HUDEP-2 (cell line): Measurements from ENCODE around the gene DMBX1.
A peak's percentile ranks its signal among the peaks of the same experiment; 100 is the strongest.

Experiments
- DNase-seq, 76 experiments: peaks; one replicate each; lab custom pipeline; 2025; ENCODE audit not compliant: unreplicated experiment in 76 of 76; lab: John Stamatoyannopoulos, UW

DMBX1 gene

DNA sequence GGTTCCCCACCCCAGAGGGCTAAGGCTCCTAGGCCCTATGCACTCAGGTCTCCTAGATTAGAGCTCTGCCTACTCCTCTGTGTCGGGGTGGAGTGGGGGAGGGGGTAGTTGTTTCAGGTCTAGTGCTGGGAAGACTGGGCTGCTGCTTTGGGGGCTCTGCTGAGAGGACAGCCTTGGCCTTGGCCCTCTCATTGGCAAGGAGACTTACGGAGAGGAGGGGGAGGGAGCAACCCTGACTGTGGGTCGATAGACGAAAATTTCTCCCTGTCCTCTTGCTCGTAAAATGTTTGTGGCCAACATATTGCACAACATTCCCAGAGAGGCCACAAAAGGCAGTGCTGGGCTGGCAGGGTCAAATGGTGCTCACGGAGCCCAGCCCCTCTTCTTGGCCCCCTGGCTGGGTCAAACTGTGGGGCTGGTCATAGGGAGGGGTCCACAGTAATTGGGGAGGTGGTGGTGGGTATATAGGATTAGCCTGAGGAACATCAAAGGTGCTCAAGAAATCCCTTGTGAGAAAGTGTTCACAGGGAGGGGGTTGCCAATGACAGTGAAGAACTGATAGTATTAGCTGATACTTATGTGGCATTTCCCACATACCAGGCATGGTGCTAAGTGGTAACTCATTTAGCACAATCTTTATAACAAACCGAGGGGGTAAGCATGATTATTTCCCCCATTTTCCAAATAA is 8.5 kb upstream of the DMBX1 start:
- no peak for DNase-seq

DNA sequence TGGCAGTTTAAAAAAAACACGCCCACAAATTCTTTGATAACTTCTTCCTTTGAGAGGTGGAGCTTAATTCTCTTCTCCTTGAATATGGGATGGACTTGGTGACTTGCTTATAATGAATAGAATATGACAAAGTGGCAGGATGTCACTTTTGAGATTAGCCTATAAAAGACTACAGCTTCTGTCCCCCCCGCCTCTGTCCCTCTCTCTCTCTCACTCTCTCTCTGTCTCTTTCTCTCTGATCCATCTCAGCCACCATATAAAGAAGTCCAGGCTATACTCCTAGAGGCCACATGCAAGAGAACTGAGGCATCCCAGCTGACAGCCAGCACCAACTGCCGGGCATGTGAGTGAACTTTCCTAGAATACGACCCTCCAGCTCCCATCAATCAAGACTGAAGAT is 7.7 kb upstream of the DMBX1 start:
- DNase-seq = no peak

GRCh38 chr1:46483589-46483988 is 6.0 kb upstream of the DMBX1 start:
- no peak for DNase-seq

DNA sequence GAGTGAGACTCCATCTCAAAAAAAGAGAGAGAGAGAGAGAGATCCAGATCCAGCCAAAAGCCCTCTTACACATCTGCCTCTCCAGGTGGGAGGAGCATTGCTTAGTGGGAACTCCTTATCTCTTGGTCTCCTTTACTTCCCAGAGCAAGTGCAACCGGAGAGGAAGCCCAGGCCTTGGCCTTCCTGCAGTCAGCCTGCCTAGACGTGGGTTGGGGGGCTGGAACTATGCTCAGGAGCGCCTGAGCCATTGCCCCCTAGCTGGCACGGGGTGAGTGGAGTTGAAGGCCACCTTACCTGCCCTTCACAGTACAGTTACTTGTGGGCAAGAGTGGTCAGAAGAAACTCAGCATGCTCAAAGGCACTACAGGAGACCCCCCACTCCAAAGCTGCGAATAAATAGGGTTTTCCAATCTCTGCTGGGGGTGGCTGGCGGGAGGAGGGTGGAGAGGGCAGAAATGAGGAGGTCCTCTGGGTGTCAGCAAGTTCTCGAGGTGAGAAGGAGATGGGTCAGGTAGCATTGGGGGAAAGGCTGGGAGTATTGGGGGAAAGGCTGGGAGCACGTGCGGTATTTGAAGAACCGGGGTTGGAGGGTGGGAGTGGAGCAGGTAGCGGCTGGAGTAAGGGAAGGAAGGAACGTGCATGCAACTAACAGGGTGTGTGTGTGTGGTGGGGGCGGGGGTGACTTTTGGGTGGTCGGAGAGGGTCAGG is 4.7 kb upstream of the DMBX1 start:
- no peak for DNase-seq

DNA sequence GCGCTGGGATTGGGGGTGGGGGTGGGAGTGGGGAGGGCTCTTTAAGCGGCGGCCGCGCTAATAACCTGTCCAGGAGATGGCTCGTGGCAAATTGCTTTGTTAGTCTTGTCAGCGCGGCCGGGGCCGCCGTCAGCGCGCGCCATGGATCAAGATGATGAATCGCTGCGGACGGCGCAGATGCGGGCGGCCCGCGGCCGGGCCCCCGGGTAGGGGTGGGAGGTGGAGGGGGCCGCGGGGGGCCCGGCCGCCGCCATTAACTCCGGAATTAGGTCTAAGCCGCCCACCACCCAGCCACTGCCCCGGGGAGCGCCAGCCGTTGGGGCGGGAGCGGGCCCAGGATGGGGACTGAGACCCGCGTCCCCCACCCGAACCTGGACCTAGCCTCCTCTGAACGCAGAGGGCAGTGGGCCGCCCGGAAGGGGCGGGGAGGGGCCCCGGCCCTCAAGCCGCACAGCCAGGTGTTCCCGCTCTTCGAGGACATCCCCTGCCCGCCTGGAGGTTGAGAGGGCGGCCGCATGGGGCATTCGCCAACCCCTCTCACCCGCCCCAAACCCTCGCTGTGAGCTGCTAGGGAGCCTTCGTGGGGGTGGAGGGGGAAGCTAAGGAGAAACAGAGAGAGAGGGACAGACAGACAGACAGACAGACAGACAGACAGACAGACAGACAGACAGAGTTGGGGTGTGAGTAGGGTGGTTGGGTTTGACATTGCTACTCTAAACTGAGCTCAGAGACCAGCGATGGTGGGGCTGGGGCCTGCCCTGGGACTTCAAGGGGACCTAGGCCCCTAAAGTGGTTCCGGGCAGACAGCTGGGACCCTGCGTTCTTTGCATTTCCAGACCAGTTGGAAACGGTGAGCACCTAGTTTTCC is 3.8 kb upstream of the DMBX1 start:
- DNase-seq = no peak

DNA sequence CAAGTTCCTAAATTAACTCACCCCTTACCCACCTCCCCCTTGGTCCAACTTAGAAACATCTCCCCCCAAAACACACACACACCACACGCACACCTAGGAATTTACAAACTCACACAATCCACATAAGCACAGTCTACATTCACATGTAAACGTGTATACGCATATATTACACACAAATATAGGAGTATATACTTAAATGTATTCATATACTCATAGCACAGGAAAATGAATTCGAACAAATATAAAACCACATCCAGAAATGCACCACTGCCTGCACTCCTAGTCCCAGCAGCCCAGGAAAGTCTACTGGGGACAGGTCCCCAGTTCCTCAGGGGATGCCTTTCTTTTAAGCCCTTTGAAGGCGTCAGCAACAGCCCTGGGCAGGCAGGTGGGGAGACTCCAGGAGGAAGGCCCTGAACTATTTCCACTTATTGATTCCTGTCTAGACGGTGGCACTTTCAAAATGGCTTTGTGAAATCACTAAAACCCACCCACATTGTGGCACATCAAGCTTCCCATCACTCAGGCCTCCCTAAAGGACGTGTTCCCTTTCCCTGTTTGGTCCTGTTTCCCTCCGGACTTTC is 3.1 kb upstream of the DMBX1 start:
- no peak for DNase-seq

DNA sequence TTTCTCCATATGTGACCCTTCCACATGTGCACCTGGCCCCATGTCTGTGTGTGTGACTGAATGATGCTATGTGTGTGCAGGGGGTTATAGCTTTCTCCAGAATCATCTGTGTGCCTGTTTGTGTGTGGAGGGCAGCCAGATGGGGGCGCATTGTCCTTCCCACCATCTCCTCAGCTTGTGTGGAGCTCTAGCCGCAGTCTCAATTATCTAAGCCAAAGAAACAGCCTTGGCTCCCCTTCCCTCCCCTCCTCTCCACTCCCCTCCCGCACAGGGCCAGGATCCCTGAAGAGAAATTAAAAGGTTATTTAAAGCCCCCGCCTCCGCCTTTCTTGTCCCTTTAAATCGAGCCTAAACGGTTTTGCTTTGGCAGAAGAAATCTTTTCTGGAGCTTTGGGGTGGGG is 1.8 kb upstream of the DMBX1 start:
- DNase-seq = peak in 55 of 76 experiments; percentile 4 to 65 (median 33)

DNA sequence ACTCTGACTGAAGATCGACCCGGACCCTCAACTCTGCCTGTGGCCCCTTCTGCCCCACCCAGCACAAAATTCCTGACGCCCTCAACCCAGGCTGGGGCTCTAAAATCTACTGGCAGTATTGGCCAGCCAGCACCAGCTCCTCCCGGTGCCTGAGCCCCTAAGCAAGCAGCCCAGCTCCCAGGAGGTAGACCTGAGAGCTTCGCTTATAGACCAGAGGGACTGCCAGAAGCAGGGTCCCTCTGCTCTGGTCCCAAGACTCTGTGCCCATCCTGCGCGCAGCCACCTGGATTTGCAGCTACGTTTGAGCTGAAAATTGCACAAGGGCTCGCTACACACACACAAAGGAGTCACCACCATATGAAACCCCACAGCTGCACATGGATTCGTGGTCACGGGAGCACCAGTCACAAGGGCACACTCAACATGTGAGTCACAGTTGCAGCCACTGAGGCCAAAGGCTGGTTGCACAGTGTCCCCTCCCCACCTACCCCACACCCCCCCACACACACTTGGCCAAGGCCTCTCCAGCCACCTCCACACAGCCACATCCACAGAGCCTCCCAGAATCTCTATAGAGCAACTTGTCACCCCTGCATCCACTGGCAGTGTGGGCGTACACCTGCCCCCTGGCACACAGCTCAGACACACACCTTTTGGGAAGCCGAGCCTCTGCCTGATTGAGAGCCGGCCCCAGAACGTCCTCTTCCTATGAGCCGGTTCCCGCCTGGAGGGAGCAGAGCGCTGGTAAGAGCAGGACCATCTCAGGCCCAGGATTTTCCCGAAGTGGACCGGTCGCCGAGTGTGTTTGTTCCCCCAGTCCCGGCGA is 1.1 kb upstream of the DMBX1 start:
- DNase-seq = peak in 1 of 76 experiments; percentile 5

- peak in 6 of 76 experiments; percentile 11 to 78 (median 30) for DNase-seq
Measured at GRCh38 chr1:46489169-46489637, 433 bp upstream of the DMBX1 start.

GRCh38 chr1:46490406-46490655 is 695 bp downstream of the DMBX1 start:
- DNase-seq = no peak

- DNase-seq = peak in 8 of 76 experiments; percentile 6 to 65 (median 36)
Measured at GRCh38 chr1:46490656-46491442, 1.2 kb downstream of the DMBX1 start.

DNA sequence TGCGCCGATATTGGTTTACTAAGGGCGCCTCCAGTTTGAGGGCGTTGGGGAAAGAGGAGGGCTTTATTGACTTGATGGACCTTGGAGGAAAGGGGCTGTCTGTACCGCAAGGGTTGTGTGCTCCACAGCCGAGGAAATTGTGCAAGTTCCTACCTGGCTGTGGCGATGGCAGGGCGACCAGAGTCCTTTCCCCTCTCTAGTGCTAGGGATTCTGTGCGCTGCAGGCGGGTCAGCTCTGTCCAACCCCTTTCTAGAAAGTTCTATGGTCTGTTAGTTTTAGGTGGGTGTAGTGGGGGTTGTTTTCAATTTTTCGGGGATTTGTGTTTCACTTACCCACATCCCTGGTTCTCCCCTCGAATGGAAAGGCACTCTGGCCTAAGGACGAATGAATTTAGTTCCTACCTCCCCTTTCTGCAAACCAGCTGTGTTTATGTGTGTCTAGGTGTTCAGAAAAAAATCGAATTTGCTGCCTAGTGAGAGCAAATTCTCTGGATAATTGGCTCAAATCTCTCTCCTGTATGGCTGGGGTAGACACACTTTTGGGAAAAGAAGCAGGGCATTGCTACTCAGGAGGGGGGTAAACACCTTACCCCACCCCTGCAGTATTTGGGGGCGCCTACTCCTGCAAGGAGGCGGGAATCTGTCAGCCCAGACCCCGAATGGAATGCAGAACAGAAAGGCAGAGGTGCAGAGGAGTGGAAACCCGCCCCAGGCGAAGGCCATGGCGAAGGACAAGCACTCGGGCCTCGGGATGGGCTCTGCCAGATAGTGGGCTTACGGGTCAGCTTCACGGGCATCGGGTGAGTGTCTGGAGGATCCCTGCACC is 2.0 kb downstream of the DMBX1 start:
- peak in 3 of 76 experiments; percentile 11 to 38 (median 23) for DNase-seq

- DNase-seq = no peak
Measured at GRCh38 chr1:46492269-46492853, 2.7 kb downstream of the DMBX1 start.

DNA sequence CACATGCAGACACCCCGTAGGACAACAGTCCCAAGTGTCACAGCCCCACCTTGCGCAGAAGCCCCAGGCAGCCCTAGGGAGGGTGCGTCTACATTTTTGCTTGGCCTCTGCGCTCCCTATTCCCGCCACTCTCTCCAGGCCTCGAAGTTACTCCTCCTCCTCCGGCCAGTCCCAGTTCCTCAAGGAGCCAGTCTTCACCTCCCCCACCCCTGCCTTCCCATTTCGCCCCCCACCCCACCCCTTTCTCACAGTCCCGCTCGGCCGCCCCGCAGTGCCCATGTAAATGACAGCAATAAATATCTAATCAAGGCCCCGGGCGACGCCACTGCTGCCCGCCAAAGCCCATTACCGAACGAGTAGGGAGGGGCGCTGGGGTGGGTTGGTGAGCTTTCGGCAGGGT is 3.2 kb downstream of the DMBX1 start:
- DNase-seq = no peak

GRCh38 chr1:46493316-46494032 is 3.8 kb downstream of the DMBX1 start:
- DNase-seq = no peak

- DNase-seq = no peak
Measured at GRCh38 chr1:46494910-46495309, 5.3 kb downstream of the DMBX1 start.

- no peak for DNase-seq
Measured at GRCh38 chr1:46495778-46496177, 6.1 kb downstream of the DMBX1 start.

- no peak for DNase-seq
Measured at GRCh38 chr1:46496505-46496904, 6.9 kb downstream of the DMBX1 start.
